ENCODE measurements around the gene SHC1. TPM values are rescaled to one million over a fixed set of nuclear protein-coding genes. Genes with fewer than 3 reads are reported as not detected.

The SHC1 gene
- polyA plus RNA-seq, 1 of the 3 experiments (the other 2 are of a cell fraction) = 338 TPM

- Histone ChIP-seq H3K4me2 (peak overlapping the region; percentile 94), H3F3A (replicated peaks; ENCODE audit: insufficient read depth) (peaks cover 12% of the 10 kb centered on the region), H3K9me3 (no peaks in the 10 kb centered on the region), H4K20me1 (ENCODE audit: insufficient read depth) (no peaks in the 10 kb centered on the region), H2AFZ (ENCODE audit: low read depth) (peak overlapping the region; percentile 94), H3K79me2 (ENCODE audit: insufficient read depth) (peaks cover 12% of the 10 kb centered on the region; the same call in 1 of the 2 replicates), H3K9ac (peak overlapping the region; percentile 90), H3K27me3 (ENCODE audit: insufficient read depth) (no peaks in the 10 kb centered on the region), H3K36me3 (replicated peaks in 1 of 2; ENCODE audit: control insufficient read depth in 1 of 2, insufficient read depth in 2 of 2, low read length in 1 of 2) (no peaks in the 10 kb centered on the region), H3K27ac (ENCODE audit: low read depth in 2 of 2, low read length in 1 of 2) (peak overlapping the region; percentile 94 to 95), H3K4me1 (ENCODE audit: control insufficient read depth in 1 of 2, insufficient read depth in 2 of 2, low read depth in 1 of 2, low read length in 1 of 2) (peaks cover 20 to 35% of the 10 kb centered on the region in 2 experiments; a peak in 3 of 4 replicates), H3K4me3 (ENCODE audit: low read depth in 2 of 2, low read length in 1 of 2) (peak overlapping the region; percentile 63 to 77; a peak in 3 of 4 replicates), H3K9me2 (no peaks in the 10 kb centered on the region)
- WGBS (ENCODE audit: low lambda C conversion rate) = 96% methylated on average over 8 of the region's 8 CpGs
- no peak for DNase-seq
- TF ChIP-seq ZBTB33 (IDR thresholded peaks at IDR 0.05; ENCODE audit: borderline replicate concordance, low read depth) (no peak), NRF1 (IDR thresholded peaks at IDR 0.05; ENCODE audit: low read depth, low read length) (no peak), TAF1 (IDR thresholded peaks at IDR 0.05; ENCODE audit: borderline replicate concordance, low read depth, low read length) (no peak), NFIC (IDR thresholded peaks at IDR 0.05; ENCODE audit: borderline replicate concordance) (no peak), RFX5 (IDR thresholded peaks at IDR 0.05; ENCODE audit: low read length) (no peak)
- ChIA-PET POLR2A (interaction anchor here (0.5 to 2.1 kb wide), 2 partner anchors 23 to 69 kb away, joined by 3 to 5 read pairs; partner anchors contain the start of gene PYGO2), CTCF (interaction anchor here (0.7 to 6.6 kb wide), 5 partner anchors 24 to 459 kb away, joined by 3 to 34 read pairs (median 4); partner anchors contain the start of gene PYGO2)
Measured at GRCh38 chr1:154937988-154938386, 32.6 kb downstream of the SHC1 start.

GRCh38 chr1:154937085-154937987, 33.2 kb downstream of the SHC1 start:
- no peaks in the 10 kb centered on the region for H3K36me3 ChIP-seq (replicated peaks in 1 of 2; ENCODE audit: control insufficient read depth in 1 of 2, insufficient read depth in 2 of 2, low read length in 1 of 2)
- WGBS (ENCODE audit: low lambda C conversion rate) = 1% methylated on average over 35 of the region's 36 CpGs
- no peaks in the 10 kb centered on the region for H4K20me1 ChIP-seq (ENCODE audit: insufficient read depth)
- H2AFZ ChIP-seq (ENCODE audit: low read depth) = peak overlapping the region; percentile 94
- H3K9me3 ChIP-seq = no peaks in the 10 kb centered on the region
- H3K27ac ChIP-seq (ENCODE audit: low read depth in 2 of 2, low read length in 1 of 2) = peak overlapping the region; percentile 94 to 95
- H3K4me3 ChIP-seq (ENCODE audit: low read depth in 2 of 2, low read length in 1 of 2) = peak overlapping the region; percentile 63 to 77
- ChIA-PET CTCF (interaction anchor here (0.7 to 6.6 kb wide), 23 partner anchors 7 to 458 kb away, joined by 3 to 34 read pairs (median 4); partner anchors contain the start of genes ADAM15 and PYGO2), POLR2A (interaction anchor here (0.5 to 2.1 kb wide), 4 partner anchors 24 to 268 kb away, joined by 3 to 5 read pairs (median 3); partner anchors contain the start of gene PYGO2)
- H3K27me3 ChIP-seq (ENCODE audit: insufficient read depth) = no peaks in the 10 kb centered on the region
- peaks cover 20 to 35% of the 10 kb centered on the region in 2 experiments; a peak in 3 of 4 replicates for H3K4me1 ChIP-seq (ENCODE audit: control insufficient read depth in 1 of 2, insufficient read depth in 2 of 2, low read depth in 1 of 2, low read length in 1 of 2)
- peak overlapping the region; percentile 90 for H3K9ac ChIP-seq
- DNase-seq = peak; percentile 90
- no peaks in the 10 kb centered on the region for H3K9me2 ChIP-seq
- peaks cover 12% of the 10 kb centered on the region; the same call in 1 of the 2 replicates for H3K79me2 ChIP-seq (ENCODE audit: insufficient read depth)
- peak overlapping the region; percentile 94 for H3K4me2 ChIP-seq
- peaks cover 12% of the 10 kb centered on the region for H3F3A ChIP-seq (replicated peaks; ENCODE audit: insufficient read depth)
- TF ChIP-seq NFIC (IDR thresholded peaks at IDR 0.05; ENCODE audit: borderline replicate concordance) (peak; percentile 82), NRF1 (IDR thresholded peaks at IDR 0.05; ENCODE audit: low read depth, low read length) (no peak), RAD21 (IDR thresholded peaks at IDR 0.05; ENCODE audit: low read length) (no peak), YY1 (IDR thresholded peaks at IDR 0.05; ENCODE audit: low read depth) (no peak), TEAD4 (IDR thresholded peaks at IDR 0.05; ENCODE audit: borderline replicate concordance, insufficient read depth) (no peak), MXI1 (IDR thresholded peaks at IDR 0.05; ENCODE audit: low read depth, low read length) (peak; percentile 54; the same call in 1 of the 2 replicates), ZBTB33 (IDR thresholded peaks at IDR 0.05; ENCODE audit: borderline replicate concordance, low read depth) (no peak), CHD2 (IDR thresholded peaks at IDR 0.05; ENCODE audit: low read length, partially characterized antibody) (peak; percentile 86), ELF1 (IDR thresholded peaks at IDR 0.05) (no peak), JUND (IDR thresholded peaks at IDR 0.05) (no peak)
- TF ChIP-seq, protein P1, sequence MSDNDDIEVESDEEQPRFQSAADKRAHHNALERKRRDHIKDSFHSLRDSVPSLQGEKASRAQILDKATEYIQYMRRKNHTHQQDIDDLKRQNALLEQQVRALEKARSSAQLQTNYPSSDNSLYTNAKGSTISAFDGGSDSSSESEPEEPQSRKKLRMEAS (IDR thresholded peaks at IDR 0.05; ENCODE audit: low read depth) = no peak; the same call in 1 of the 2 replicates
- TF ChIP-seq, protein P2, sequence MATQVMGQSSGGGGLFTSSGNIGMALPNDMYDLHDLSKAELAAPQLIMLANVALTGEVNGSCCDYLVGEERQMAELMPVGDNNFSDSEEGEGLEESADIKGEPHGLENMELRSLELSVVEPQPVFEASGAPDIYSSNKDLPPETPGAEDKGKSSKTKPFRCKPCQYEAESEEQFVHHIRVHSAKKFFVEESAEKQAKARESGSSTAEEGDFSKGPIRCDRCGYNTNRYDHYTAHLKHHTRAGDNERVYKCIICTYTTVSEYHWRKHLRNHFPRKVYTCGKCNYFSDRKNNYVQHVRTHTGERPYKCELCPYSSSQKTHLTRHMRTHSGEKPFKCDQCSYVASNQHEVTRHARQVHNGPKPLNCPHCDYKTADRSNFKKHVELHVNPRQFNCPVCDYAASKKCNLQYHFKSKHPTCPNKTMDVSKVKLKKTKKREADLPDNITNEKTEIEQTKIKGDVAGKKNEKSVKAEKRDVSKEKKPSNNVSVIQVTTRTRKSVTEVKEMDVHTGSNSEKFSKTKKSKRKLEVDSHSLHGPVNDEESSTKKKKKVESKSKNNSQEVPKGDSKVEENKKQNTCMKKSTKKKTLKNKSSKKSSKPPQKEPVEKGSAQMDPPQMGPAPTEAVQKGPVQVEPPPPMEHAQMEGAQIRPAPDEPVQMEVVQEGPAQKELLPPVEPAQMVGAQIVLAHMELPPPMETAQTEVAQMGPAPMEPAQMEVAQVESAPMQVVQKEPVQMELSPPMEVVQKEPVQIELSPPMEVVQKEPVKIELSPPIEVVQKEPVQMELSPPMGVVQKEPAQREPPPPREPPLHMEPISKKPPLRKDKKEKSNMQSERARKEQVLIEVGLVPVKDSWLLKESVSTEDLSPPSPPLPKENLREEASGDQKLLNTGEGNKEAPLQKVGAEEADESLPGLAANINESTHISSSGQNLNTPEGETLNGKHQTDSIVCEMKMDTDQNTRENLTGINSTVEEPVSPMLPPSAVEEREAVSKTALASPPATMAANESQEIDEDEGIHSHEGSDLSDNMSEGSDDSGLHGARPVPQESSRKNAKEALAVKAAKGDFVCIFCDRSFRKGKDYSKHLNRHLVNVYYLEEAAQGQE (IDR thresholded peaks at IDR 0.05; ENCODE audit: low read depth, low read length) = no peak
- TF ChIP-seq, protein P3, sequence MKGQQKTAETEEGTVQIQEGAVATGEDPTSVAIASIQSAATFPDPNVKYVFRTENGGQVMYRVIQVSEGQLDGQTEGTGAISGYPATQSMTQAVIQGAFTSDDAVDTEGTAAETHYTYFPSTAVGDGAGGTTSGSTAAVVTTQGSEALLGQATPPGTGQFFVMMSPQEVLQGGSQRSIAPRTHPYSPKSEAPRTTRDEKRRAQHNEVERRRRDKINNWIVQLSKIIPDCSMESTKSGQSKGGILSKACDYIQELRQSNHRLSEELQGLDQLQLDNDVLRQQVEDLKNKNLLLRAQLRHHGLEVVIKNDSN (IDR thresholded peaks at IDR 0.05; ENCODE audit: borderline replicate concordance, low read depth) = no peak

All from SK-N-SH (cell line).